Osteoblast (primary cell): ENCODE data around the gene ACP1. TPM values are rescaled to one million over a fixed set of nuclear protein-coding genes. Genes with fewer than 3 reads are reported as not detected.

Source experiments
- DNase-seq: peaks from one replicate; pipeline ENCODE4 v3.0.0; 2011; ENCODE audit warnings: low spot score, mixed read lengths; ENCODE audit not compliant: insufficient read length; ENCODE audit errors: missing footprints
- H2AFZ ChIP-seq: 2 replicates; pipeline ENCODE4 v1.6.0; 2011; ENCODE audit warnings: mild to moderate bottlenecking, low read length
- H3K27ac ChIP-seq: 2 replicates; pipeline ENCODE4 v1.5.1; 2011; ENCODE audit warnings: mild to moderate bottlenecking, low read depth, low read length, moderate library complexity
- H3K27me3 ChIP-seq: 2 replicates; pipeline ENCODE4 v1.6.0; 2012; ENCODE audit warnings: mild to moderate bottlenecking, control low read depth, inconsistent platforms, low read length, moderate library complexity; ENCODE audit not compliant: insufficient read depth
- H3K36me3 ChIP-seq: 2 replicates; pipeline ENCODE4 v1.5.1; 2011; ENCODE audit warnings: mild to moderate bottlenecking, low read length, control low read depth, moderate library complexity; ENCODE audit not compliant: insufficient read depth
- H3K4me1 ChIP-seq: 2 replicates; pipeline ENCODE4 v1.5.1; 2011; ENCODE audit warnings: mild to moderate bottlenecking, low read length, control low read depth, moderate library complexity; ENCODE audit not compliant: insufficient read depth
- H3K4me2 ChIP-seq: 2 replicates; pipeline ENCODE4 v1.6.0; 2011; ENCODE audit warnings: mild to moderate bottlenecking, low read length; ENCODE audit not compliant: insufficient read depth
- H3K4me3 ChIP-seq: fragments of 200-600 bp; sonication (generic); 3 replicates; pipeline ENCODE4 v1.5.1; 2012; ENCODE audit warnings: mild to moderate bottlenecking, low read length, inconsistent platforms; ENCODE audit not compliant: insufficient read depth
- H3K79me2 ChIP-seq: 2 replicates; pipeline ENCODE4 v1.6.0; 2012; ENCODE audit warnings: mild to moderate bottlenecking, low read length, control low read depth, inconsistent platforms; ENCODE audit not compliant: insufficient read depth
- H3K9me3 ChIP-seq: 2 replicates; pipeline ENCODE4 v1.5.1; 2011; ENCODE audit warnings: low read depth, low read length, control low read depth
- H4K20me1 ChIP-seq: 2 replicates; pipeline ENCODE4 v1.6.0; 2012; ENCODE audit warnings: mild to moderate bottlenecking, low read length, control low read depth; ENCODE audit not compliant: insufficient read depth
- CTCF ChIP-seq: IDR thresholded peaks from 2 replicates; pipeline ENCODE4 v1.5.1; 2011; ENCODE audit warnings: mild to moderate bottlenecking, low read depth, low read length, moderate library complexity; ENCODE audit errors: extremely low read depth
- total RNA-seq: library from RNA; depleted of rRNA; stranded (reverse); fragments of >200 nt; gene quantifications from 2 replicates; pipeline ENCODE4 v1.2.3, GENCODE V29; 2012

ACP1 gene
- total RNA-seq, 1 donor = 80.0 TPM

DNA sequence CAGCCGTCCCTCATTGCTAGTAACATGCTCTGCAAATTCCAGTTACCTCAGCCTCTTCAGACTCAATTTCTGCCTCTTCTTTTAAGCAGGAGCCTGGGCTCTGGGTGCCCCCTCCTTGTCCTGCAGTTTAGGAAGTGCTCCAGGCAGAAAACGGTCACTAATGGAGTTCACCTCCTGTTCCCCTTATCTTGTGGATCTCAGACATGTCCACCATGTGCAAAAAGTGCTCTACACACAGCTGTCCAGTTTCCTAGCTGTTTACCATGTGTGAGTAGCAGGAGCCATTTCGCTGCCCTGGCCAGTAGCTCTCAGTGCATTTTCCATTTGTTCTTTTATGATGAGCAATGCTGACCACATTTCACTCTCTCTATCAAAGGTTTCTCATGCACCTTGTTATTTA is 5.8 kb upstream of the ACP1 start:
- no peak overlapping the region for H3K4me3 ChIP-seq
- H3K4me1 ChIP-seq = no peaks in the 10 kb centered on the region
- no peaks in the 10 kb centered on the region for H3K27me3 ChIP-seq
- H3K36me3 ChIP-seq = no peaks in the 10 kb centered on the region
- no peak overlapping the region for H3K27ac ChIP-seq
- no peak for DNase-seq
- H2AFZ ChIP-seq = no peak overlapping the region
- H3K4me2 ChIP-seq = no peak overlapping the region
- TF ChIP-seq CTCF = no peak
- H3K79me2 ChIP-seq = peaks cover 13% of the 10 kb centered on the region
- no peaks in the 10 kb centered on the region for H4K20me1 ChIP-seq
- H3K9me3 ChIP-seq = no peaks in the 10 kb centered on the region

- no peak overlapping the region for H3K4me2 ChIP-seq
- H2AFZ ChIP-seq = no peak overlapping the region
- H3K36me3 ChIP-seq = no peaks in the 10 kb centered on the region
- H3K4me1 ChIP-seq = no peaks in the 10 kb centered on the region
- TF ChIP-seq CTCF = no peak
- H3K79me2 ChIP-seq = peaks cover 18% of the 10 kb centered on the region
- H3K27ac ChIP-seq = no peak overlapping the region
- no peaks in the 10 kb centered on the region for H3K27me3 ChIP-seq
- no peak for DNase-seq
- H3K9me3 ChIP-seq = no peaks in the 10 kb centered on the region
- no peak overlapping the region for H3K4me3 ChIP-seq
- no peaks in the 10 kb centered on the region for H4K20me1 ChIP-seq
These were observed 4.9 kb upstream of the ACP1 start for GRCh38 chr2:259789-260331.

GRCh38 chr2:260507-261161 is 4.1 kb upstream of the ACP1 start:
- DNase-seq = no peak
- Histone ChIP-seq H4K20me1 (no peaks in the 10 kb centered on the region), H3K27me3 (no peaks in the 10 kb centered on the region), H3K4me1 (peaks cover 4% of the 10 kb centered on the region), H3K4me2 (no peak overlapping the region), H3K4me3 (no peak overlapping the region), H3K79me2 (peaks cover 26% of the 10 kb centered on the region), H3K36me3 (no peaks in the 10 kb centered on the region), H3K9me3 (no peaks in the 10 kb centered on the region), H3K27ac (no peak overlapping the region), H2AFZ (no peak overlapping the region)
- no peak for TF ChIP-seq CTCF

GRCh38 chr2:262117-262516 is 2.6 kb upstream of the ACP1 start:
- DNase-seq = no peak
- H4K20me1 ChIP-seq = peaks cover 9% of the 10 kb centered on the region
- H3K27me3 ChIP-seq = no peaks in the 10 kb centered on the region
- H3K4me1 ChIP-seq = peaks cover 7% of the 10 kb centered on the region
- H3K79me2 ChIP-seq = peaks cover 41% of the 10 kb centered on the region
- H3K4me2 ChIP-seq = no peak overlapping the region
- no peaks in the 10 kb centered on the region for H3K9me3 ChIP-seq
- no peak overlapping the region for H2AFZ ChIP-seq
- TF ChIP-seq CTCF = no peak
- no peak overlapping the region for H3K27ac ChIP-seq
- H3K36me3 ChIP-seq = no peaks in the 10 kb centered on the region
- H3K4me3 ChIP-seq = no peak overlapping the region
